NT2/D1 (cell line): ENCODE results near the gene ADAM30.

ENCODE experiments used
- DNase-seq: peaks from one replicate; pipeline ENCODE4 v3.0.0-alpha.2; 2011; ENCODE audit warnings: low read depth, low spot score
- H3K27me3 ChIP-seq: 2 replicates; pipeline ENCODE4 v1.6.0; 2011; ENCODE audit warnings: mild to moderate bottlenecking; ENCODE audit not compliant: insufficient read length, insufficient read depth
- H3K36me3 ChIP-seq: 2 replicates; pipeline ENCODE4 v1.6.1; 2011; ENCODE audit warnings: mild to moderate bottlenecking, low read length, mixed read lengths; ENCODE audit not compliant: insufficient read depth, insufficient read length
- H3K4me1 ChIP-seq: 2 replicates; pipeline ENCODE4 v1.5.1; 2011; ENCODE audit not compliant: insufficient read depth, insufficient read length
- H3K4me3 ChIP-seq: 2 replicates; pipeline ENCODE4 v1.5.1; 2011; ENCODE audit warnings: low read depth; ENCODE audit not compliant: insufficient read length
- H3K9ac ChIP-seq: 2 replicates; pipeline ENCODE4 v1.6.0; 2011; ENCODE audit warnings: low read depth; ENCODE audit not compliant: insufficient read length
- H3K9me3 ChIP-seq: 2 replicates; pipeline ENCODE4 v1.5.1; 2011; ENCODE audit warnings: mild to moderate bottlenecking, low read length; ENCODE audit not compliant: insufficient read depth
- SUZ12 ChIP-seq: IDR thresholded peaks from 2 replicates; pipeline ENCODE4 v1.6.1; 2011; ENCODE audit not compliant: insufficient read length, insufficient read depth; ENCODE audit errors: extremely low read depth
- YY1 ChIP-seq: IDR thresholded peaks from 2 replicates; pipeline ENCODE4 v1.6.1; 2011; ENCODE audit not compliant: insufficient read length, insufficient read depth
- ZNF274 ChIP-seq: IDR thresholded peaks from 2 replicates; pipeline ENCODE4 v1.6.1; 2011; ENCODE audit warnings: mild to moderate bottlenecking, low read depth, low read length

ADAM30 gene

GRCh38 chr1:119896303-119896702 is at the start of gene ADAM30:
Gene ADAM30 (minus strand): TSS chr1:119896515. CDS start chr1:119896336, 179 bp downstream.
- H3K9me3 ChIP-seq = no peaks in the 10 kb centered on the region
- H3K4me1 ChIP-seq = no peaks in the 10 kb centered on the region
- no peaks in the 10 kb centered on the region for H3K36me3 ChIP-seq
- TF ChIP-seq ZNF274 (no peak), YY1 (no peak), SUZ12 (no peak)
- no peak for DNase-seq
- H3K9ac ChIP-seq = no peak within 1 kb of the TSS
- no peak within 1 kb of the TSS for H3K4me3 ChIP-seq
- no peaks in the 10 kb centered on the region for H3K27me3 ChIP-seq

GRCh38 chr1:119943216-119943615 is 46.9 kb upstream of the ADAM30 start:
- TF ChIP-seq YY1 (no peak), ZNF274 (no peak), SUZ12 (no peak)
- Histone ChIP-seq H3K4me3 (no peak overlapping the region), H3K4me1 (no peaks in the 10 kb centered on the region), H3K9ac (no peak overlapping the region), H3K27me3 (no peaks in the 10 kb centered on the region), H3K36me3 (peaks cover 44% of the 10 kb centered on the region), H3K9me3 (no peaks in the 10 kb centered on the region)
- DNase-seq = no peak

GRCh38 chr1:119941392-119941791 is 45.1 kb upstream of the ADAM30 start:
- no peak for DNase-seq
- Histone ChIP-seq H3K36me3 (peaks cover 53% of the 10 kb centered on the region), H3K4me1 (peaks cover under 1% of the 10 kb centered on the region), H3K9ac (no peak overlapping the region), H3K27me3 (no peaks in the 10 kb centered on the region), H3K4me3 (no peak overlapping the region), H3K9me3 (no peaks in the 10 kb centered on the region)
- no peak for TF ChIP-seq YY1
- TF ChIP-seq SUZ12 = no peak
- TF ChIP-seq ZNF274 = no peak

- Histone ChIP-seq H3K27me3 (no peaks in the 10 kb centered on the region), H3K4me1 (peaks cover 6% of the 10 kb centered on the region), H3K36me3 (peaks cover 59% of the 10 kb centered on the region), H3K9ac (no peak overlapping the region), H3K9me3 (no peaks in the 10 kb centered on the region), H3K4me3 (no peak overlapping the region)
- TF ChIP-seq YY1 (no peak), SUZ12 (no peak), ZNF274 (no peak)
- DNase-seq = no peak
Observed at GRCh38 chr1:119940697-119941096, 44.4 kb upstream of the ADAM30 start.

GRCh38 chr1:119937198-119937597 is 40.9 kb upstream of the ADAM30 start:
- Histone ChIP-seq H3K27me3 (no peaks in the 10 kb centered on the region), H3K9ac (no peak overlapping the region), H3K36me3 (peaks cover 86% of the 10 kb centered on the region), H3K4me3 (no peak overlapping the region), H3K9me3 (no peaks in the 10 kb centered on the region), H3K4me1 (peaks cover 6% of the 10 kb centered on the region)
- no peak for DNase-seq
- TF ChIP-seq ZNF274 = no peak
- no peak for TF ChIP-seq SUZ12

- Histone ChIP-seq H3K9ac (no peak overlapping the region), H3K4me3 (no peak overlapping the region), H3K27me3 (no peaks in the 10 kb centered on the region), H3K9me3 (no peaks in the 10 kb centered on the region), H3K36me3 (peaks cover 74% of the 10 kb centered on the region), H3K4me1 (peaks cover 6% of the 10 kb centered on the region)
- DNase-seq = no peak
- TF ChIP-seq YY1 = no peak
- TF ChIP-seq ZNF274 = no peak
- TF ChIP-seq SUZ12 = no peak
Observed at GRCh38 chr1:119935915-119936314, 39.6 kb upstream of the ADAM30 start.

- Histone ChIP-seq H3K4me3 (no peak overlapping the region), H3K9ac (no peak overlapping the region), H3K9me3 (no peaks in the 10 kb centered on the region), H3K27me3 (no peaks in the 10 kb centered on the region), H3K36me3 (peaks cover 69% of the 10 kb centered on the region), H3K4me1 (peaks cover 6% of the 10 kb centered on the region)
- no peak for DNase-seq
- TF ChIP-seq YY1 (no peak), SUZ12 (no peak), ZNF274 (no peak)
Observed at GRCh38 chr1:119935373-119935772, 39.1 kb upstream of the ADAM30 start.

GRCh38 chr1:119933397-119933796 is 37.1 kb upstream of the ADAM30 start:
- DNase-seq = no peak
- Histone ChIP-seq H3K4me3 (no peak overlapping the region), H3K4me1 (peaks cover 6% of the 10 kb centered on the region), H3K36me3 (peaks cover 64% of the 10 kb centered on the region), H3K9me3 (no peaks in the 10 kb centered on the region), H3K9ac (no peak overlapping the region), H3K27me3 (no peaks in the 10 kb centered on the region)
- TF ChIP-seq SUZ12 = no peak
- TF ChIP-seq YY1 = no peak
- TF ChIP-seq ZNF274 = no peak
